Measurements from ENCODE around the gene HS3ST2.

The HS3ST2 gene

DNA sequence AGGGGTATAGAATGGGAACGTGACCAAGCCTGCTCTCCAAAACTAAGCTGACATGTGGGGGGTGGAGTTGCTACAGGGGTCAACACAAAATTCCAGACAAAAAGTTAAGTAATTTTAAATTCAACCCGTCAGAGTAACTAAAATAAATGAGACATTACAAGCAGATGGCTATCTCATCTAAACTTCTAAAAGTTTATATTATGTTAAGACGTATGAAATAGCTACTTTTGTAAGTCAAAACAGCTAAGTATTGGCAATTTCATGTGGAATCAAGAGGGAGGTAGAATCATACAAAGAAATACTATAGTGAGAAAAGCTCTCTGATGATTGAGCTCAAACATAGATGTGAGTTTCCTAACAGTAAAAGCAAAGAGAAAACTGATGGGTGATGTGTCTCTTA is 113.3 kb downstream of the HS3ST2 start:
- TF ChIP-seq, protein P1, sequence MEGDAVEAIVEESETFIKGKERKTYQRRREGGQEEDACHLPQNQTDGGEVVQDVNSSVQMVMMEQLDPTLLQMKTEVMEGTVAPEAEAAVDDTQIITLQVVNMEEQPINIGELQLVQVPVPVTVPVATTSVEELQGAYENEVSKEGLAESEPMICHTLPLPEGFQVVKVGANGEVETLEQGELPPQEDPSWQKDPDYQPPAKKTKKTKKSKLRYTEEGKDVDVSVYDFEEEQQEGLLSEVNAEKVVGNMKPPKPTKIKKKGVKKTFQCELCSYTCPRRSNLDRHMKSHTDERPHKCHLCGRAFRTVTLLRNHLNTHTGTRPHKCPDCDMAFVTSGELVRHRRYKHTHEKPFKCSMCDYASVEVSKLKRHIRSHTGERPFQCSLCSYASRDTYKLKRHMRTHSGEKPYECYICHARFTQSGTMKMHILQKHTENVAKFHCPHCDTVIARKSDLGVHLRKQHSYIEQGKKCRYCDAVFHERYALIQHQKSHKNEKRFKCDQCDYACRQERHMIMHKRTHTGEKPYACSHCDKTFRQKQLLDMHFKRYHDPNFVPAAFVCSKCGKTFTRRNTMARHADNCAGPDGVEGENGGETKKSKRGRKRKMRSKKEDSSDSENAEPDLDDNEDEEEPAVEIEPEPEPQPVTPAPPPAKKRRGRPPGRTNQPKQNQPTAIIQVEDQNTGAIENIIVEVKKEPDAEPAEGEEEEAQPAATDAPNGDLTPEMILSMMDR (IDR thresholded peaks at IDR 0.05; ENCODE audit: borderline replicate concordance, extremely low read depth, low read length, poor library complexity, severe bottlenecking), result no peak
- TF ChIP-seq EZH2 (IDR thresholded peaks at IDR 0.05; ENCODE audit: borderline replicate concordance, low read depth, low read length, severe bottlenecking), result no peak
- no peak for ATAC-seq (ENCODE audit: insufficient read depth, low read depth)
- Histone ChIP-seq H3K27ac (ENCODE audit: low read length) (no peak overlapping the region), H3K4me1 (ENCODE audit: insufficient read depth, low read length) (no peaks in the 10 kb centered on the region), H3K4me2 (ENCODE audit: insufficient read depth, low read length) (no peak overlapping the region), H3K27me3 (ENCODE audit: insufficient read depth, low read length, poor library complexity) (peaks cover 2% of the 10 kb centered on the region), H2AFZ (ENCODE audit: low read depth, low read length) (no peak overlapping the region), H3K79me2 (ENCODE audit: insufficient read depth, low read length) (no peaks in the 10 kb centered on the region), H3K4me3 (ENCODE audit: low read depth in 1 of 2, low read length in 2 of 2) (no peak overlapping the region), H4K20me1 (ENCODE audit: insufficient read depth, low read length) (no peaks in the 10 kb centered on the region), H3K9ac (ENCODE audit: low read depth, low read length) (no peak overlapping the region), H3K36me3 (ENCODE audit: insufficient read depth, low read length) (no peaks in the 10 kb centered on the region), H3K9me3 (ENCODE audit: insufficient read depth, low read length, severe bottlenecking) (no peaks in the 10 kb centered on the region)
- DNase-seq, result no peak

DNA sequence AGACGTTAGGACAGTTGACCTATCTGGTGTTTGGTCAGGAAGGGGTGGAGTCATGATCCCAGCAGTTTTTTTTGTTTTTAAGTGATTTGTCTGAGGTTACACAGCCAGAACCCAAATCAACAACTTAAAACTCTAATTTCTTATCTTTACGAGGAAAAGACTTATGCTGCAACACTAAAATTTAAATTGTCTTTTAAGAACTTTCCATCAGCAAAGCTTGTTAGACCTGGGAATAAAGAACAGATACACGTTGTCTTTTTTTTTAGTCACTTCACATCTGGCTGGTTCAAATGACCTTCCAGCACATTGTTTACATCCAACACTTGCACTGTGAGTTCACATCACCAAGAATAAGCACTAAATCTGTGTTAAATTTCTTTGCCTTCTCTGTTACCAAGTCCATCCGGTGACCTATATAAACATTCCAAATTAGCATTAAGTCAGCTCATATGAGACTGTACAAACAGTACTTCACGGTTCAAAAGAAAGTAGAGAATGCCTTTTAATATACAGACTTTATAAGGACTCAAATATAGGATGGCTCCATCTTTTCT is 115.0 kb downstream of the HS3ST2 start:
- no peak overlapping the region for H2AFZ ChIP-seq (ENCODE audit: low read depth, low read length)
- ATAC-seq (ENCODE audit: insufficient read depth, low read depth) (no peak), DNase-seq (no peak)
- H3K27ac ChIP-seq (ENCODE audit: low read length), result no peak overlapping the region
- no peaks in the 10 kb centered on the region for H3K9me3 ChIP-seq (ENCODE audit: insufficient read depth, low read length, severe bottlenecking)
- peaks cover 10% of the 10 kb centered on the region for H3K27me3 ChIP-seq (ENCODE audit: insufficient read depth, low read length, poor library complexity)
- no peak overlapping the region for H3K4me3 ChIP-seq (ENCODE audit: low read depth in 1 of 2, low read length in 2 of 2)
- no peak overlapping the region for H3K4me2 ChIP-seq (ENCODE audit: insufficient read depth, low read length)
- H3K9ac ChIP-seq (ENCODE audit: low read depth, low read length), result no peak overlapping the region
- no peaks in the 10 kb centered on the region for H3K36me3 ChIP-seq (ENCODE audit: insufficient read depth, low read length)
- H3K79me2 ChIP-seq (ENCODE audit: insufficient read depth, low read length), result no peaks in the 10 kb centered on the region
- TF ChIP-seq EZH2 (IDR thresholded peaks at IDR 0.05; ENCODE audit: borderline replicate concordance, low read depth, low read length, severe bottlenecking), result no peak
- TF ChIP-seq, protein P1 (IDR thresholded peaks at IDR 0.05; ENCODE audit: borderline replicate concordance, extremely low read depth, low read length, poor library complexity, severe bottlenecking), result no peak
- no peaks in the 10 kb centered on the region for H3K4me1 ChIP-seq (ENCODE audit: insufficient read depth, low read length)
- no peaks in the 10 kb centered on the region for H4K20me1 ChIP-seq (ENCODE audit: insufficient read depth, low read length)

DNA sequence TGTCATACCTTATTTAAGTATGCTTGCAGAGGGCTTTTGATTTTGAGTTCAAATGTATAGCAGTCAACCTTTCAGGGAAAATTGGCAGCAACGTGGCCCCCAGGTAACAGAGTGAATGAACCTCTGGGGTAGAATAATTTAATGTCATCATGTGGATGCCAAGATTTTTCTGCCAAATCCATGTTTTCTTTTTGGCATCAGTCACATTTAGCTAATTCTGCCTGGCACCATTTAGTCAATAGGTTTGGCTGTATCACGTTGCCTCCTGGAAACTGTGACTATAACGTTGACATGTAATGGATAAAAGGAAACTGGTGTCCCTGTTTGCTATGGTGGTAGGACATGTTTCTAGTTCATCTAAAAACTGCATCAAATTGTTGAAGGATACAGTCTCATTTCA is 115.5 kb downstream of the HS3ST2 start:
- Histone ChIP-seq H3K9me3 (ENCODE audit: insufficient read depth, low read length, severe bottlenecking) (no peaks in the 10 kb centered on the region), H3K36me3 (ENCODE audit: insufficient read depth, low read length) (no peaks in the 10 kb centered on the region), H4K20me1 (ENCODE audit: insufficient read depth, low read length) (no peaks in the 10 kb centered on the region), H3K4me3 (ENCODE audit: low read depth in 1 of 2, low read length in 2 of 2) (no peak overlapping the region), H3K4me2 (ENCODE audit: insufficient read depth, low read length) (no peak overlapping the region), H3K27ac (ENCODE audit: low read length) (no peak overlapping the region), H3K4me1 (ENCODE audit: insufficient read depth, low read length) (no peaks in the 10 kb centered on the region), H3K27me3 (ENCODE audit: insufficient read depth, low read length, poor library complexity) (peaks cover 10% of the 10 kb centered on the region), H3K9ac (ENCODE audit: low read depth, low read length) (no peak overlapping the region), H2AFZ (ENCODE audit: low read depth, low read length) (no peak overlapping the region), H3K79me2 (ENCODE audit: insufficient read depth, low read length) (no peaks in the 10 kb centered on the region)
- no peak for ATAC-seq (ENCODE audit: insufficient read depth, low read depth)
- TF ChIP-seq, protein P1 (IDR thresholded peaks at IDR 0.05; ENCODE audit: borderline replicate concordance, extremely low read depth, low read length, poor library complexity, severe bottlenecking), result no peak
- no peak for DNase-seq

Measured in DND-41 (cell line).